ENCODE data around the gene TLX2.

- no peak for TF ChIP-seq EZH2 (conservative IDR thresholded peaks at IDR 0.05; ENCODE audit: low read depth, low read length)
- no peak for TF ChIP-seq SP1 (IDR thresholded peaks at IDR 0.05)
- TF ChIP-seq SP1 (CRISPR knock-in tag; IDR thresholded peaks at IDR 0.05), result no peak
- TF ChIP-seq POLR2AphosphoS5 (IDR thresholded peaks at IDR 0.05; ENCODE audit: low read depth, low read length), result no peak
- TF ChIP-seq CTCF (CRISPR knock-in tag; IDR thresholded peaks at IDR 0.05), result no peak
- TF ChIP-seq, protein P1, sequence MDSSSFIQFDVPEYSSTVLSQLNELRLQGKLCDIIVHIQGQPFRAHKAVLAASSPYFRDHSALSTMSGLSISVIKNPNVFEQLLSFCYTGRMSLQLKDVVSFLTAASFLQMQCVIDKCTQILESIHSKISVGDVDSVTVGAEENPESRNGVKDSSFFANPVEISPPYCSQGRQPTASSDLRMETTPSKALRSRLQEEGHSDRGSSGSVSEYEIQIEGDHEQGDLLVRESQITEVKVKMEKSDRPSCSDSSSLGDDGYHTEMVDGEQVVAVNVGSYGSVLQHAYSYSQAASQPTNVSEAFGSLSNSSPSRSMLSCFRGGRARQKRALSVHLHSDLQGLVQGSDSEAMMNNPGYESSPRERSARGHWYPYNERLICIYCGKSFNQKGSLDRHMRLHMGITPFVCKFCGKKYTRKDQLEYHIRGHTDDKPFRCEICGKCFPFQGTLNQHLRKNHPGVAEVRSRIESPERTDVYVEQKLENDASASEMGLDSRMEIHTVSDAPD (CRISPR knock-in tag; IDR thresholded peaks at IDR 0.05), result no peak
- TF ChIP-seq, protein P2, sequence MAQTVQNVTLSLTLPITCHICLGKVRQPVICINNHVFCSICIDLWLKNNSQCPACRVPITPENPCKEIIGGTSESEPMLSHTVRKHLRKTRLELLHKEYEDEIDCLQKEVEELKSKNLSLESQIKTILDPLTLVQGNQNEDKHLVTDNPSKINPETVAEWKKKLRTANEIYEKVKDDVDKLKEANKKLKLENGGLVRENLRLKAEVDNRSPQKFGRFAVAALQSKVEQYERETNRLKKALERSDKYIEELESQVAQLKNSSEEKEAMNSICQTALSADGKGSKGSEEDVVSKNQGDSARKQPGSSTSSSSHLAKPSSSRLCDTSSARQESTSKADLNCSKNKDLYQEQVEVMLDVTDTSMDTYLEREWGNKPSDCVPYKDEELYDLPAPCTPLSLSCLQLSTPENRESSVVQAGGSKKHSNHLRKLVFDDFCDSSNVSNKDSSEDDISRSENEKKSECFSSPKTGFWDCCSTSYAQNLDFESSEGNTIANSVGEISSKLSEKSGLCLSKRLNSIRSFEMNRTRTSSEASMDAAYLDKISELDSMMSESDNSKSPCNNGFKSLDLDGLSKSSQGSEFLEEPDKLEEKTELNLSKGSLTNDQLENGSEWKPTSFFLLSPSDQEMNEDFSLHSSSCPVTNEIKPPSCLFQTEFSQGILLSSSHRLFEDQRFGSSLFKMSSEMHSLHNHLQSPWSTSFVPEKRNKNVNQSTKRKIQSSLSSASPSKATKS (CRISPR knock-in tag; IDR thresholded peaks at IDR 0.05), result no peak
- TF ChIP-seq MXI1 (IDR thresholded peaks at IDR 0.05; ENCODE audit: borderline replicate concordance, low read depth, low read length), result no peak
- TF ChIP-seq MXD3 (CRISPR knock-in tag; IDR thresholded peaks at IDR 0.05), result no peak
- TF ChIP-seq, protein P3, sequence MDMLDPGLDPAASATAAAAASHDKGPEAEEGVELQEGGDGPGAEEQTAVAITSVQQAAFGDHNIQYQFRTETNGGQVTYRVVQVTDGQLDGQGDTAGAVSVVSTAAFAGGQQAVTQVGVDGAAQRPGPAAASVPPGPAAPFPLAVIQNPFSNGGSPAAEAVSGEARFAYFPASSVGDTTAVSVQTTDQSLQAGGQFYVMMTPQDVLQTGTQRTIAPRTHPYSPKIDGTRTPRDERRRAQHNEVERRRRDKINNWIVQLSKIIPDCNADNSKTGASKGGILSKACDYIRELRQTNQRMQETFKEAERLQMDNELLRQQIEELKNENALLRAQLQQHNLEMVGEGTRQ (IDR thresholded peaks at IDR 0.05; ENCODE audit: low read depth, low read length), result no peak
- TF ChIP-seq, protein P3 (CRISPR knock-in tag; IDR thresholded peaks at IDR 0.05; ENCODE audit: borderline replicate concordance), result no peak
- no peak for TF ChIP-seq SIN3A (IDR thresholded peaks at IDR 0.05; ENCODE audit: borderline replicate concordance, low read depth, low read length)
- TF ChIP-seq, protein P4, sequence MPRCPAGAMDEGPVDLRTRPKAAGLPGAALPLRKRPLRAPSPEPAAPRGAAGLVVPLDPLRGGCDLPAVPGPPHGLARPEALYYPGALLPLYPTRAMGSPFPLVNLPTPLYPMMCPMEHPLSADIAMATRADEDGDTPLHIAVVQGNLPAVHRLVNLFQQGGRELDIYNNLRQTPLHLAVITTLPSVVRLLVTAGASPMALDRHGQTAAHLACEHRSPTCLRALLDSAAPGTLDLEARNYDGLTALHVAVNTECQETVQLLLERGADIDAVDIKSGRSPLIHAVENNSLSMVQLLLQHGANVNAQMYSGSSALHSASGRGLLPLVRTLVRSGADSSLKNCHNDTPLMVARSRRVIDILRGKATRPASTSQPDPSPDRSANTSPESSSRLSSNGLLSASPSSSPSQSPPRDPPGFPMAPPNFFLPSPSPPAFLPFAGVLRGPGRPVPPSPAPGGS (CRISPR knock-in tag; IDR thresholded peaks at IDR 0.05), result no peak
These were observed 50.0 kb downstream of the TLX2 start for GRCh38 chr2:74564222-74564621.

Measured in HepG2 (cell line).